Motor neuron (in vitro differentiated cells): ENCODE data around the gene MBTPS1. TPM values are rescaled to one million over a fixed set of nuclear protein-coding genes. Genes with fewer than 3 reads are reported as not detected.
A peak's percentile ranks its signal among the peaks of the same experiment; 100 is the strongest.

ENCODE experiments used
- ATAC-seq, 8 experiments: fragments of 200-7000 bp; cut with Tn5 transposase; replicated peaks in 6 of 8; 2 replicates each; pipeline ENCODE4 v1.8.0; 2021; ENCODE audit warnings: mild to moderate bottlenecking in 8 of 8, moderate library complexity in 8 of 8
- H3K27ac ChIP-seq, 2 donors: fragments of 250-450 bp; sonication (Bioruptor Pico); 2 replicates each; pipeline ENCODE4 v1.9.0; 2021; ENCODE audit warnings: antibody characterized with exemption in 2 of 2, mild to moderate bottlenecking in 2 of 2, moderate library complexity in 1 of 2
- H3K4me1 ChIP-seq, 2 donors: fragments of 250-450 bp; sonication (Bioruptor Pico); replicated peaks in 1 of 2; 2 replicates each; pipeline ENCODE4 v1.6.1; 2021; ENCODE audit warnings: antibody characterized with exemption in 2 of 2, mild to moderate bottlenecking in 2 of 2, moderate library complexity in 1 of 2
- H3K4me3 ChIP-seq, 5 donors: fragments of 250-450 bp; sonication (Bioruptor Pico); 2 replicates each; pipeline ENCODE4 v1.9.0; 2021; ENCODE audit warnings: antibody characterized with exemption in 5 of 5, mild to moderate bottlenecking in 5 of 5, moderate library complexity in 4 of 5
- WGBS, 10 experiments: fragments of 450-650 bp; shearing (Covaris generic); methylation state at CpG; one replicate each; pipeline ENCODE4 v1.0.0; 2022; 5-methylcytosine and 5-hydroxymethylcytosine counted together
- in situ Hi-C, 9 experiments: fragments of 400-800 bp; cut with MboI; loops; one replicate each; pipeline ENCODE4 v1.15.0; 2021; ENCODE audit warnings: low sequenced_read_pairs in 9 of 9, low pct_unique_long_range_greater_than_20kb in 2 of 9; ENCODE audit not compliant: unreplicated experiment in 9 of 9
- total RNA-seq, 8 experiments: library from RNA; unstranded; fragments of 300-600 nt; gene quantifications; 2 replicates each; pipeline versions ENCODE4 v1.2.3 to v1.2.4, GENCODE V29; 2022

Gene MBTPS1
- 100 to 1,000 TPM in 3 of 8 experiments, 10 to 100 TPM in 5; 42.5 to 166 (median 62.3) TPM for total RNA-seq

- 0 to 3% (median 0%) methylated on average over 1 to 11 of the region's 94 CpGs; no CpG with 5 or more reads in 4 of the 10 experiments for WGBS, 10 experiments
- in situ Hi-C loops = loop anchor here in 2 of 9 experiments (25.0 kb wide), 1 partner anchor 370 kb away; no protein-coding TSS in a partner anchor
- ATAC-seq = peak; percentile 92 to 97 (median 96)
- H3K4me3 ChIP-seq = peak within 1 kb of the TSS; percentile 75 to 91 (median 88)
- H3K27ac ChIP-seq = peak within 1 kb of the TSS; percentile 89 to 96
- H3K4me1 ChIP-seq = peaks cover 11 to 14% of the 10 kb centered on the region in 2 donors
Observed at GRCh38 chr16:84116720-84117493, at the start of gene MBTPS1. Gene MBTPS1 (minus strand): TSS chr16:84116942. CDS start chr16:84101783, 15,159 bp downstream.

DNA sequence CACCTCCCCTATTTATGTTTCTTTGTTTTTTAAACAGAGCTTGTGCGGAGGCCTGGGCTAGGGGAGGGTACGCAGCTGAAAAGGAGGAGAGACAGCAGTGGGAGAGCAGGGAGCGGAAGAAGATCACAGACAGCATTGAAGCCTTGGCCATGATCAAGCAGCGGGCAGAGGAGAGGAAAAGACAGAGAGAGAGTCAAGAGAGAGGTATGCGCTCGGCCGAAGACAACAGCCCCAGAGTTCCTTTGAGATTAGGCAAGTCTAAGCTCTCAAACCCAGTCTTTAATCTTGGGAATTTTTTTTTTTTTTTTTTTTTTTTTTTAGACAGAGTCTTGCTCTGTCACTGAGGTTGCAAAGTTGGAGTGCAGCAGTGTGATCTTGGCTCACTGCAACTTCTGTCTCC lies 49.0 kb upstream of the MBTPS1 start:
- in situ Hi-C loops = loop anchor here in 1 of 9 experiments (10.0 kb wide), 1 partner anchor 81 kb away; no protein-coding TSS in a partner anchor
- no peak for ATAC-seq
- WGBS, 10 experiments = 40 to 95% (median 80%) methylated on average over 1 to 7 of the region's 7 CpGs
- Histone ChIP-seq H3K4me1 (no peaks in the 10 kb centered on the region), H3K4me3 (no peak overlapping the region), H3K27ac (no peak overlapping the region)

DNA sequence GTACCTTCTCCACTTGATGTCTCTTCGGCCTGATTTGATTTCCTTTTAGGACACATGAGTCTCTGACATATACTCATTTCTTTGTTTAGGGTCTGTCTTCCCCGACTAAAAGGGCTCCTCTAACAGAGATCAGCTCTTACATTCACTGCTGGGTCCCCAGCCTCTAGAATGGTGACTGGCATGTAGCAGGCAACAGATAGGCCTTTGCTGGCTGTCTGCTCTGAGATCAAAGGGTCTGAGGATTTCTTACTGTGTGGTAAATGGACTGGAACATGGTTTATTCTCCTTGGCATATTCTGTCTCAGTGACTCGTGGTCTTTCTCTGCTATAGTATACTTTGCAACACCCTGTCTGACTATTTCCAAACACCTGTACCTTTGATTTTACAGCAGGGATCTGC lies 45.1 kb upstream of the MBTPS1 start:
- 10 to 56% (median 42%) methylated on average over 2 to 3 of the region's 3 CpGs; no CpG with 5 or more reads in 3 of the 10 experiments for WGBS, 10 experiments
- H3K4me3 ChIP-seq = no peak overlapping the region
- H3K4me1 ChIP-seq = no peaks in the 10 kb centered on the region
- in situ Hi-C loops = loop anchor here in 1 of 9 experiments (10.0 kb wide), 1 partner anchor 77 kb away; no protein-coding TSS in a partner anchor
- H3K27ac ChIP-seq = no peak overlapping the region
- no peak for ATAC-seq

- whole genome bisulfite sequencing, 10 experiments = 45 to 100% (median 90%) methylated on average over 1 to 7 of the region's 10 CpGs; no CpG with 5 or more reads in 3 of the 10 experiments
- Histone ChIP-seq H3K27ac (no peak overlapping the region), H3K4me3 (no peak overlapping the region), H3K4me1 (no peaks in the 10 kb centered on the region)
- ATAC-seq = peak in 2 of 8 experiments; percentile 19 to 60
- in situ Hi-C loops = loop anchor here in 1 of 9 experiments (10.0 kb wide), 1 partner anchor 76 kb away; no protein-coding TSS in a partner anchor
Observed at GRCh38 chr16:84161037-84161436, 44.3 kb upstream of the MBTPS1 start.

DNA sequence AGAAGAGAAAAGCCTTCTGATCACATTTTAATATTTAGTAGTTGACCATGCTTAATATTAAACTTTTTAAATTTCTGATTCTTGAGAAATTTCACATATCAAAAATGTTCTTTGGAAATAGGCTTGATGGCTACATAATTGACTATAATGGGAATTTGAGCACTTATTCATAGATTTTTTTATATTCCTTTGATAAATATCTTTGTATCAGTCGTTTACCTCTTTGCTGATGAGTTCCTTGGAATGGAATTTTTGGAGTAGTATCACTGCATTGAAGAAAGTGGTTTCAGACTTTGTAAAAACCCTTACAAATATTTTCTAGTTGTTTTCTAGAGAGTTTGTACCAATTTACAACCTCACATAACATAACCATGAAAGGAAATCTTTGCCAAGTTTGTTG lies 43.1 kb upstream of the MBTPS1 start:
- no peaks in the 10 kb centered on the region for H3K4me1 ChIP-seq
- H3K27ac ChIP-seq = no peak overlapping the region
- WGBS, 10 experiments = 0 to 89% (median 50%) methylated on average over 1 of the region's 1 CpG; no CpG with 5 or more reads in 1 of the 10 experiments
- ATAC-seq = no peak
- in situ Hi-C loops = loop anchor here in 1 of 9 experiments (10.0 kb wide), 1 partner anchor 75 kb away; no protein-coding TSS in a partner anchor
- no peak overlapping the region for H3K4me3 ChIP-seq

- Histone ChIP-seq H3K4me1 (no peaks in the 10 kb centered on the region), H3K4me3 (no peak overlapping the region), H3K27ac (no peak overlapping the region)
- ATAC-seq = peak in 1 of 8 experiments; percentile 25
- 0 to 80% (median 58%) methylated on average over 1 to 4 of the region's 9 CpGs; no CpG with 5 or more reads in 3 of the 10 experiments for WGBS, 10 experiments
- in situ Hi-C loops = no loop called here
Observed at GRCh38 chr16:84159007-84159406, 42.3 kb upstream of the MBTPS1 start.

DNA sequence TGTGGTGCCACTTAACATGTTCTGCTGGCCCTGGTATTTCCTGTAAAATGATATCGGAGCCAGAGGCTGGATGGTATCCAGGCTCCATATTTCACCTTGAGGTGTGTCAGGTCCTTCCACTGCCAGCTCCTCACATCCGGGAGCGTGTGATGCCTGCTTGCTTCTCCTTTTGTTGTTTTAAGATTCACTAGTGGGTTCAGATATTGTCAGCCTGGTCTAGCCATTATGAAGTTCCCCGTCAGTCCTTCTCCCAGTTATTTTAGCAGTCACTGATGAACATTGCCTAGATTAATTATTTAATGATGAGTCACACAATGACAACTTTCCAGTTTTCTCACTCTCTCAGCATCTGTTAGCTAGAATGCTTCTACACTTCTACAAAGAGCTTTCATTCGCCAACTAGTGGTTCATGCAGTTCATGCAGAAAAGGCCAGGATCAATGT lies 39.6 kb upstream of the MBTPS1 start:
- in situ Hi-C loops = no loop called here
- Histone ChIP-seq H3K4me3 (no peak overlapping the region), H3K27ac (no peak overlapping the region), H3K4me1 (no peaks in the 10 kb centered on the region)
- peak in 3 of 8 experiments; percentile 23 to 66 (median 62) for ATAC-seq
- 0 to 100% (median 87%) methylated on average over 1 to 4 of the region's 5 CpGs; no CpG with 5 or more reads in 1 of the 10 experiments for WGBS, 10 experiments

GRCh38 chr16:84155771-84156170 lies 39.0 kb upstream of the MBTPS1 start:
- no peak for ATAC-seq
- H3K27ac ChIP-seq = no peak overlapping the region
- in situ Hi-C loops = no loop called here
- H3K4me3 ChIP-seq = no peak overlapping the region
- 72 to 100% (median 89%) methylated on average over 2 to 6 of the region's 6 CpGs for WGBS, 10 experiments
- no peaks in the 10 kb centered on the region for H3K4me1 ChIP-seq

- in situ Hi-C loops = no loop called here
- 58 to 100% (median 83%) methylated on average over 1 to 4 of the region's 4 CpGs; no CpG with 5 or more reads in 4 of the 10 experiments for WGBS, 10 experiments
- H3K4me3 ChIP-seq = no peak overlapping the region
- no peak for ATAC-seq
- no peaks in the 10 kb centered on the region for H3K4me1 ChIP-seq
- no peak overlapping the region for H3K27ac ChIP-seq
Observed at GRCh38 chr16:84155226-84155625, 38.5 kb upstream of the MBTPS1 start.

DNA sequence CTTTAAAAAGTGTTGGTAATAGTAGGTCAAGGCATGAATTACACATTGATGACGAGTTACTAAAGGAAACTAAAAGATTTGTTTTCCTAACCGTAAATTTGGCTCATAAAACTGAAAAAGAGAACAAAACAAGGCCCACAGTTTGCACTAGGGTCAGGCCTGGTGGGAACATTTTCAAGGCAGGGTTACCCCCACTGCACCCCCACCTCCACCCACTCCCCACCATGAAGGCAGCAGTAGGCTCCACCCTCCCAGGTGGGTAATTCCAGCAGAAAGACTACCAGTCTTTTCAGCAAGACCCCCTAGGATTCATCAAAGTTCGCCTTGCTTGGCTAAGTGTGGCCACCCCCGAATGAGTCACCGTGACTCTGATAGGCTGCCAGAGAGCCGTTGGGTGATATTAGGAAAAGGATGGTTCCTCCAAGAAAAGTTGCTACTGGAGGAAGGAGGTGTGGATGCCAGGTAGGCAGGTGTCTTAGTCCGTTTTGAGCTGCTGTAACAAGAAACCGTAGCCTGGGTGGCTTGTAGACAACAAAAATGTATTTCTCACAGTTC lies 37.0 kb upstream of the MBTPS1 start:
- WGBS, 10 experiments = 35 to 100% (median 75%) methylated on average over 1 to 7 of the region's 8 CpGs
- in situ Hi-C loops = no loop called here
- Histone ChIP-seq H3K27ac (no peak overlapping the region), H3K4me1 (no peaks in the 10 kb centered on the region), H3K4me3 (no peak overlapping the region)
- no peak for ATAC-seq

DNA sequence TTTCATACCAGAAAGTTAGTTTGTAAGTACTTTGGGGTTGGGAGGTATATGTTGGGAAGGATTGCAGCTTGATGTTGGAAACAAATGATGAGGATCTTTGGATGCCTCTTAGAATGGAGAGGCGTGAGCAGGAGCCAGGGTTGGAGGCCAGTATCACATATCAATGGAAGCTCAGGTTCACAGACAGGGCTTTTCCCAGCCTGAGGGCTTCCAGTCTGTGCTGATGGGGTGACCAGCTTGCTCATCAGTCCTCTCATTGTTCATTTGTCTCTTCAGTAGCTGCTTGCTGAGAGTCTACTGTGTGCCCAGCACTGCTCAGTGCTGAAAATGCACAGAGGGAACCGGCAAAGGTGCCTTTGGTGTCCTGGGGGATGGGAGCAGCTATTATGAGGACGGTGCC lies 34.2 kb upstream of the MBTPS1 start:
- no peaks in the 10 kb centered on the region for H3K4me1 ChIP-seq
- peak in 2 of 8 experiments; percentile 20 to 45 for ATAC-seq
- WGBS, 10 experiments = 17 to 100% (median 57%) methylated on average over 1 to 2 of the region's 3 CpGs; no CpG with 5 or more reads in 5 of the 10 experiments
- H3K4me3 ChIP-seq = no peak overlapping the region
- H3K27ac ChIP-seq = no peak overlapping the region
- in situ Hi-C loops = no loop called here

GRCh38 chr16:84144859-84145639 lies 28.3 kb upstream of the MBTPS1 start, which contains the start of the genes DNAAF1 and HSDL1:
Gene DNAAF1 (plus strand): TSS chr16:84145308. CDS start chr16:84145441, 133 bp downstream.
Gene HSDL1 (minus strand): TSS chr16:84145177. CDS start chr16:84131321, 13,856 bp downstream.
- 0 to 2% (median 0%) methylated on average over 3 to 16 of the region's 89 CpGs; no CpG with 5 or more reads in 6 of the 10 experiments for WGBS, 10 experiments
- peak; percentile 79 to 93 (median 91) for ATAC-seq
- H3K4me3 ChIP-seq = peak within 1 kb of the TSS; percentile 88 to 99 (median 96)
- H3K4me1 ChIP-seq = peaks cover 3 to 5% of the 10 kb centered on the region in 2 donors
- in situ Hi-C loops = no loop called here
- H3K27ac ChIP-seq = peak within 1 kb of the TSS; percentile 80 to 89
